ENCODE data around the gene SLC2A9.

The SLC2A9 gene

GRCh38 chr4:9880406-9881197 lies 140.7 kb downstream of the SLC2A9 start:
- DNase-seq: no peak

GRCh38 chr4:9877123-9877522 lies 144.2 kb downstream of the SLC2A9 start:
- DNase-seq: no peak

- no peak for DNase-seq
These were observed 145.8 kb downstream of the SLC2A9 start for GRCh38 chr4:9875516-9875915.

GRCh38 chr4:9874385-9874784 lies 146.9 kb downstream of the SLC2A9 start:
- no peak for DNase-seq

GRCh38 chr4:9870165-9870790 lies 151.0 kb downstream of the SLC2A9 start:
- DNase-seq: no peak

GRCh38 chr4:9867751-9868425 lies 153.4 kb downstream of the SLC2A9 start:
- DNase-seq: no peak

- DNase-seq: no peak
These were observed 154.4 kb downstream of the SLC2A9 start for GRCh38 chr4:9866931-9867330.

- no peak for DNase-seq
These were observed 159.7 kb downstream of the SLC2A9 start for GRCh38 chr4:9861561-9861960.

- no peak for DNase-seq
These were observed 161.5 kb downstream of the SLC2A9 start for GRCh38 chr4:9859810-9860209.

- DNase-seq: no peak
These were observed 171.8 kb downstream of the SLC2A9 start for GRCh38 chr4:9849538-9849920.

- no peak for DNase-seq
These were observed 173.1 kb downstream of the SLC2A9 start for GRCh38 chr4:9847968-9848748.

GRCh38 chr4:9845791-9846493 lies 175.4 kb downstream of the SLC2A9 start:
- DNase-seq: no peak

GRCh38 chr4:9841072-9841471 lies 180.2 kb downstream of the SLC2A9 start:
- no peak for DNase-seq

GRCh38 chr4:9835430-9835829 lies 185.9 kb downstream of the SLC2A9 start:
- no peak for DNase-seq

GRCh38 chr4:9833421-9833820 lies 187.9 kb downstream of the SLC2A9 start:
- DNase-seq: no peak

- no peak for DNase-seq
These were observed 188.7 kb downstream of the SLC2A9 start for GRCh38 chr4:9832640-9833039.

- DNase-seq: no peak
These were observed 194.7 kb downstream of the SLC2A9 start for GRCh38 chr4:9826551-9826950.

- no peak for DNase-seq
These were observed 196.2 kb downstream of the SLC2A9 start for GRCh38 chr4:9825049-9825448.

- DNase-seq: no peak
These were observed 201.0 kb downstream of the SLC2A9 start for GRCh38 chr4:9820343-9820742.

GRCh38 chr4:9816285-9816684 lies 205.0 kb downstream of the SLC2A9 start:
- no peak for DNase-seq

GRCh38 chr4:9812501-9813340 lies 208.6 kb downstream of the SLC2A9 start:
- DNase-seq: no peak

- no peak for DNase-seq
These were observed 209.5 kb downstream of the SLC2A9 start for GRCh38 chr4:9811806-9812205.
